SK-N-SH treated with all-trans-retinoic acid at 6 μM for 48 hours (cell line): ENCODE data around the gene MPST.

Experiments used
- ATAC-seq: fragments of 200-7000 bp; cut with Tn5 transposase; 3 replicates; pipeline ENCODE4 v1.9.1; 2020; ENCODE audit warnings: mild to moderate bottlenecking, moderate library complexity
- ARNTL ChIP-seq: fragments of 450-650 bp; formaldehyde crosslinking; IDR thresholded peaks from 2 replicates; pipeline ENCODE4 v1.5.0; 2020; ENCODE audit warnings: low read depth, mild to moderate bottlenecking, moderate library complexity, borderline replicate concordance
- BACH2 ChIP-seq: fragments of 250-450 bp; sonication (Bioruptor Pico); IDR thresholded peaks from 2 replicates; pipeline ENCODE4 v1.9.0; 2021; ENCODE audit warnings: mild to moderate bottlenecking, borderline replicate concordance
- CREB5 ChIP-seq: fragments of 250-450 bp; sonication (Bioruptor Pico); IDR thresholded peaks from 2 replicates; pipeline ENCODE4 v1.5.1; 2020; ENCODE audit warnings: low read depth, mild to moderate bottlenecking, moderate library complexity
- CSDC2 ChIP-seq: fragments of 250-450 bp; sonication (Bioruptor Pico); IDR thresholded peaks from 2 replicates; pipeline ENCODE4 v1.5.0; 2020; ENCODE audit warnings: mild to moderate bottlenecking, moderate library complexity
- CSRNP3 ChIP-seq: fragments of 250-450 bp; sonication (Bioruptor Pico); IDR thresholded peaks from 2 replicates; pipeline ENCODE4 v1.5.1; 2021; ENCODE audit warnings: mild to moderate bottlenecking, moderate library complexity
- ESRRG ChIP-seq: fragments of 250-450 bp; sonication (Bioruptor Pico); IDR thresholded peaks from 2 replicates; pipeline ENCODE4 v1.6.1; 2021; ENCODE audit warnings: mild to moderate bottlenecking
- GLIS3 ChIP-seq: fragments of 250-450 bp; sonication (Bioruptor Pico); IDR thresholded peaks from 2 replicates; pipeline ENCODE4 v1.5.0; 2020; ENCODE audit warnings: mild to moderate bottlenecking, moderate library complexity
- ISL1 ChIP-seq: fragments of 250-450 bp; sonication (Bioruptor Pico); IDR thresholded peaks from 2 replicates; pipeline ENCODE4 v2.1.2; 2022; ENCODE audit warnings: mild to moderate bottlenecking, moderate library complexity
- OSR1 ChIP-seq: fragments of 250-450 bp; sonication (Bioruptor Pico); IDR thresholded peaks from 2 replicates; pipeline ENCODE4 v1.8.0; 2022; ENCODE audit warnings: moderate library complexity, mild to moderate bottlenecking, inconsistent platforms
- POU6F1 ChIP-seq: fragments of 250-450 bp; sonication (Bioruptor Pico); IDR thresholded peaks from 2 replicates; pipeline ENCODE4 v1.8.0; 2021; ENCODE audit warnings: low read depth, mild to moderate bottlenecking, moderate library complexity, borderline replicate concordance
- RARB ChIP-seq: fragments of 250-450 bp; sonication (Bioruptor Pico); IDR thresholded peaks from 2 replicates; pipeline ENCODE4 v1.8.0; 2021; ENCODE audit warnings: mild to moderate bottlenecking, moderate library complexity
- SNAI2 ChIP-seq: fragments of 250-450 bp; sonication (Bioruptor Pico); IDR thresholded peaks from 2 replicates; pipeline ENCODE4 v1.5.0; 2020; ENCODE audit warnings: mild to moderate bottlenecking, moderate library complexity
- TCF4 ChIP-seq: fragments of 250-450 bp; sonication (Bioruptor Pico); IDR thresholded peaks from 2 replicates; pipeline ENCODE4 v1.8.0; 2021; ENCODE audit warnings: mild to moderate bottlenecking, moderate library complexity, borderline replicate concordance
- TOX ChIP-seq: fragments of 250-450 bp; sonication (Bioruptor Pico); IDR thresholded peaks from 2 replicates; pipeline ENCODE4 v1.8.0; 2021; ENCODE audit warnings: mild to moderate bottlenecking, moderate library complexity, borderline replicate concordance
- TSHZ2 ChIP-seq: fragments of 250-450 bp; sonication (Bioruptor Pico); IDR thresholded peaks from 2 replicates; pipeline ENCODE4 v1.5.0; 2020; ENCODE audit warnings: mild to moderate bottlenecking, moderate library complexity
- ZC3H10 ChIP-seq: fragments of 250-450 bp; sonication (Bioruptor Pico); IDR thresholded peaks from 2 replicates; pipeline ENCODE4 v1.5.1; 2021; ENCODE audit warnings: mild to moderate bottlenecking, moderate library complexity
- ZFP3 ChIP-seq: fragments of 250-450 bp; sonication (Bioruptor Pico); IDR thresholded peaks from 2 replicates; pipeline ENCODE4 v1.5.0; 2020; ENCODE audit warnings: mild to moderate bottlenecking, moderate library complexity
- ZFP30 ChIP-seq: fragments of 450-650 bp; formaldehyde crosslinking; IDR thresholded peaks from 2 replicates; pipeline ENCODE4 v1.5.0; 2022; ENCODE audit warnings: mild to moderate bottlenecking, moderate library complexity
- ZNF565 ChIP-seq: fragments of 450-650 bp; formaldehyde crosslinking; conservative IDR thresholded peaks from 2 replicates; pipeline ENCODE4 v1.5.0; 2020; ENCODE audit warnings: low read depth, mild to moderate bottlenecking, moderate library complexity
- ZNF70 ChIP-seq: fragments of 450-650 bp; formaldehyde crosslinking; IDR thresholded peaks from 2 replicates; pipeline ENCODE4 v1.5.0; 2020; ENCODE audit warnings: mild to moderate bottlenecking, moderate library complexity
- ZNF8 ChIP-seq: fragments of 450-650 bp; formaldehyde crosslinking; IDR thresholded peaks from 2 replicates; pipeline ENCODE4 v1.5.0; 2020; ENCODE audit warnings: mild to moderate bottlenecking, moderate library complexity

Gene MPST

GRCh38 chr22:37020192-37020479, 594 bp downstream of the MPST start:
- TF ChIP-seq ZNF70 (CRISPR knock-in tag), result no peak
- TF ChIP-seq RARB (CRISPR knock-in tag), result no peak
- TF ChIP-seq OSR1 (CRISPR knock-in tag), result no peak
- no peak for TF ChIP-seq ARNTL (CRISPR knock-in tag)
- TF ChIP-seq CSDC2, result no peak
- TF ChIP-seq ESRRG (CRISPR knock-in tag), result no peak
- TF ChIP-seq ZFP30 (CRISPR knock-in tag), result no peak
- no peak for TF ChIP-seq POU6F1 (CRISPR knock-in tag)
- TF ChIP-seq CREB5 (CRISPR knock-in tag), result no peak
- TF ChIP-seq GLIS3 (CRISPR knock-in tag), result no peak
- no peak for TF ChIP-seq TCF4 (CRISPR knock-in tag)
- TF ChIP-seq TOX (CRISPR knock-in tag), result no peak
- no peak for TF ChIP-seq ZNF8 (CRISPR knock-in tag)
- no peak for TF ChIP-seq ZFP3 (CRISPR knock-in tag)
- no peak for TF ChIP-seq CSRNP3 (CRISPR knock-in tag)
- no peak for TF ChIP-seq ZC3H10 (CRISPR knock-in tag)
- TF ChIP-seq SNAI2 (CRISPR knock-in tag), result no peak
- ATAC-seq, result peak; percentile 61

- no peak for ATAC-seq
- no peak for TF ChIP-seq POU6F1 (CRISPR knock-in tag)
- TF ChIP-seq CREB5 (CRISPR knock-in tag), result no peak
- TF ChIP-seq CSRNP3 (CRISPR knock-in tag), result no peak
- TF ChIP-seq ZNF565 (CRISPR knock-in tag), result no peak
- no peak for TF ChIP-seq ZNF8 (CRISPR knock-in tag)
- no peak for TF ChIP-seq ZC3H10 (CRISPR knock-in tag)
- no peak for TF ChIP-seq OSR1 (CRISPR knock-in tag)
- no peak for TF ChIP-seq BACH2 (CRISPR knock-in tag)
- TF ChIP-seq TOX (CRISPR knock-in tag), result no peak
- no peak for TF ChIP-seq TCF4 (CRISPR knock-in tag)
- no peak for TF ChIP-seq GLIS3 (CRISPR knock-in tag)
- TF ChIP-seq ISL1 (CRISPR knock-in tag), result no peak
- TF ChIP-seq TSHZ2 (CRISPR knock-in tag), result no peak
- no peak for TF ChIP-seq SNAI2 (CRISPR knock-in tag)
- no peak for TF ChIP-seq ZNF70 (CRISPR knock-in tag)
- no peak for TF ChIP-seq ARNTL (CRISPR knock-in tag)
- no peak for TF ChIP-seq ESRRG (CRISPR knock-in tag)
- no peak for TF ChIP-seq ZFP30 (CRISPR knock-in tag)
- TF ChIP-seq ZFP3 (CRISPR knock-in tag), result no peak
- TF ChIP-seq, all 23 proteins: peak for 0
Observed at GRCh38 chr22:37021041-37021440, 1.5 kb downstream of the MPST start.
